Suprapubic skin (tissue), 4 donors: Measurements from ENCODE around the gene VCAM1.

Experiments used
- CTCF ChIP-seq, 2 donors: fragments of 200-600 bp in 1 of 2; fragments of 450-650 bp in 1 of 2; sonication (generic) in 1 of 2; IDR thresholded peaks; one replicate each; pipeline ENCODE4 v1.5.1; 2016 to 2019; ENCODE audit warnings: antibody characterized with exemption in 2 of 2, mild to moderate bottlenecking in 1 of 2, moderate library complexity in 1 of 2
- POLR2A ChIP-seq, 2 donors: fragments of 450-650 bp; IDR thresholded peaks; one replicate each; pipeline ENCODE4 v1.6.1; 2017; ENCODE audit warnings: antibody characterized with exemption in 2 of 2, mild to moderate bottlenecking in 2 of 2, moderate library complexity in 2 of 2
- POLR2AphosphoS5 ChIP-seq, 3 donors: sonication (generic); formaldehyde crosslinking; IDR thresholded peaks; one replicate each; pipeline ENCODE4 v1.6.1; 2017; ENCODE audit warnings: antibody characterized with exemption in 3 of 3

GRCh38 chr1:100735244-100735643, 15.7 kb downstream of the VCAM1 start:
- TF ChIP-seq CTCF (IDR thresholded peaks at IDR 0.05) (no peak), POLR2A (IDR thresholded peaks at IDR 0.05) (no peak), POLR2AphosphoS5 (IDR thresholded peaks at IDR 0.05) (no peak)
